Osteoblast (primary cell): ENCODE data around the gene PUS1. TPM values are rescaled to one million over a fixed set of nuclear protein-coding genes. Genes with fewer than 3 reads are reported as not detected.

Experiments used
- DNase-seq: peaks from one replicate; pipeline ENCODE4 v3.0.0; 2011; ENCODE audit warnings: low spot score, mixed read lengths; ENCODE audit not compliant: insufficient read length; ENCODE audit errors: missing footprints
- H2AFZ ChIP-seq: 2 replicates; pipeline ENCODE4 v1.6.0; 2011; ENCODE audit warnings: mild to moderate bottlenecking, low read length
- H3K27ac ChIP-seq: 2 replicates; pipeline ENCODE4 v1.5.1; 2011; ENCODE audit warnings: mild to moderate bottlenecking, low read depth, low read length, moderate library complexity
- H3K27me3 ChIP-seq: 2 replicates; pipeline ENCODE4 v1.6.0; 2012; ENCODE audit warnings: mild to moderate bottlenecking, control low read depth, inconsistent platforms, low read length, moderate library complexity; ENCODE audit not compliant: insufficient read depth
- H3K36me3 ChIP-seq: 2 replicates; pipeline ENCODE4 v1.5.1; 2011; ENCODE audit warnings: mild to moderate bottlenecking, low read length, control low read depth, moderate library complexity; ENCODE audit not compliant: insufficient read depth
- H3K4me1 ChIP-seq: 2 replicates; pipeline ENCODE4 v1.5.1; 2011; ENCODE audit warnings: mild to moderate bottlenecking, low read length, control low read depth, moderate library complexity; ENCODE audit not compliant: insufficient read depth
- H3K4me2 ChIP-seq: 2 replicates; pipeline ENCODE4 v1.6.0; 2011; ENCODE audit warnings: mild to moderate bottlenecking, low read length; ENCODE audit not compliant: insufficient read depth
- H3K4me3 ChIP-seq: fragments of 200-600 bp; sonication (generic); 3 replicates; pipeline ENCODE4 v1.5.1; 2012; ENCODE audit warnings: mild to moderate bottlenecking, low read length, inconsistent platforms; ENCODE audit not compliant: insufficient read depth
- H3K79me2 ChIP-seq: 2 replicates; pipeline ENCODE4 v1.6.0; 2012; ENCODE audit warnings: mild to moderate bottlenecking, low read length, control low read depth, inconsistent platforms; ENCODE audit not compliant: insufficient read depth
- H3K9me3 ChIP-seq: 2 replicates; pipeline ENCODE4 v1.5.1; 2011; ENCODE audit warnings: low read depth, low read length, control low read depth
- H4K20me1 ChIP-seq: 2 replicates; pipeline ENCODE4 v1.6.0; 2012; ENCODE audit warnings: mild to moderate bottlenecking, low read length, control low read depth; ENCODE audit not compliant: insufficient read depth
- total RNA-seq: library from RNA; depleted of rRNA; stranded (reverse); fragments of >200 nt; gene quantifications from 2 replicates; pipeline ENCODE4 v1.2.3, GENCODE V29; 2012
- TF ChIP-seq, protein P1 (sequence below): IDR thresholded peaks from 2 replicates; pipeline ENCODE4 v1.5.1; 2011; ENCODE audit warnings: mild to moderate bottlenecking, low read depth, low read length, moderate library complexity; ENCODE audit errors: extremely low read depth

Gene PUS1
- total RNA-seq, 1 donor = 7.6 TPM

DNA sequence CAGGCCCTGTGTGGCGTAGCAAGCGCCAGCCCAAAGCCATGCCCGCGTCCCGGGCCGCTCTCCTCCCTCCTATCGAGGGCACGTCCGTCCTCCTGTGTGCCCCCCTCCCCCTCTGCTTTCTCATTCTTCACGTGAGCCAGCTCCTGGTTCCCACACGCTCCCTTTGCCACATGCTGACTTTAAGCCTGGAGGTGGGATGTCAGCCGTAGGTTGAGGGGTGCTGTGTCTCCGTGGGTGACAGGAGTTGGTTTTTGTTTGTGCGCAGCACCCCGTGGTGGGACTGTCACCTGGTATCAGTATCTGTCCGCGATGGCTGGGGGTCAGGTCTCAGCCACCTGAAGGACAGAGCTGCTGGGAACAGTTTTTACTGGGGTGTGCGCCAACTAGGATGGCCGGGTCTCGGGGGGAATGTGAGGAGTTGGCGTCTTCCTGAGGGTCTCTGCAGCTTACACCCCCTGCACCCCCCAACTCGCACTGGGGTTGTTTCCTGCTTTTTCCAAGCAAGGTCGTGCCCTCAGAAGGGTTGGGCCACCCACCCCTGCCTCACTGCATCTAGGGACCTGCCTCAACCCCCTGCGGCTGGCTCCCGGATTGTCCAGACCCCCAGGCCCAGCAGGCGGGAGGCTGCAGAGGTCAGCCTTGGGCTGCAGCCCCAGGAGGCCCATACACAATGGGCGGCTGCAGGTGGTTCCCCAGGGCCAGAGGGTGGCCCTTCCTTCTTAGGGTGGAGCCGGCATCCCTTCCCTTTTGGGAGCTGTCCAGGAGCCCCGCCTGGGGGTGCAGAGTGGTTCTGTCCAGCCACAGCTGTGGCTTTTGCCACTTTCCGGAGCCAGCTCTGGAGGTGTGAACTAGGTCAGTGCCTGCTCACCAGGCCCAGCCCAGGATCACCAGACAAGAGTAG lies 27.4 kb upstream of the PUS1 start:
- no peak overlapping the region for H3K27ac ChIP-seq
- DNase-seq = peak; percentile 81
- H2AFZ ChIP-seq = no peak overlapping the region
- no peaks in the 10 kb centered on the region for H3K9me3 ChIP-seq
- TF ChIP-seq, protein P1, sequence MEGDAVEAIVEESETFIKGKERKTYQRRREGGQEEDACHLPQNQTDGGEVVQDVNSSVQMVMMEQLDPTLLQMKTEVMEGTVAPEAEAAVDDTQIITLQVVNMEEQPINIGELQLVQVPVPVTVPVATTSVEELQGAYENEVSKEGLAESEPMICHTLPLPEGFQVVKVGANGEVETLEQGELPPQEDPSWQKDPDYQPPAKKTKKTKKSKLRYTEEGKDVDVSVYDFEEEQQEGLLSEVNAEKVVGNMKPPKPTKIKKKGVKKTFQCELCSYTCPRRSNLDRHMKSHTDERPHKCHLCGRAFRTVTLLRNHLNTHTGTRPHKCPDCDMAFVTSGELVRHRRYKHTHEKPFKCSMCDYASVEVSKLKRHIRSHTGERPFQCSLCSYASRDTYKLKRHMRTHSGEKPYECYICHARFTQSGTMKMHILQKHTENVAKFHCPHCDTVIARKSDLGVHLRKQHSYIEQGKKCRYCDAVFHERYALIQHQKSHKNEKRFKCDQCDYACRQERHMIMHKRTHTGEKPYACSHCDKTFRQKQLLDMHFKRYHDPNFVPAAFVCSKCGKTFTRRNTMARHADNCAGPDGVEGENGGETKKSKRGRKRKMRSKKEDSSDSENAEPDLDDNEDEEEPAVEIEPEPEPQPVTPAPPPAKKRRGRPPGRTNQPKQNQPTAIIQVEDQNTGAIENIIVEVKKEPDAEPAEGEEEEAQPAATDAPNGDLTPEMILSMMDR = no peak
- peaks cover 54% of the 10 kb centered on the region for H4K20me1 ChIP-seq
- H3K4me2 ChIP-seq = no peak overlapping the region
- no peaks in the 10 kb centered on the region for H3K27me3 ChIP-seq
- H3K79me2 ChIP-seq = peaks cover 45% of the 10 kb centered on the region
- H3K4me3 ChIP-seq = no peak overlapping the region
- H3K4me1 ChIP-seq = peaks cover 2% of the 10 kb centered on the region
- H3K36me3 ChIP-seq = peaks cover 7% of the 10 kb centered on the region

DNA sequence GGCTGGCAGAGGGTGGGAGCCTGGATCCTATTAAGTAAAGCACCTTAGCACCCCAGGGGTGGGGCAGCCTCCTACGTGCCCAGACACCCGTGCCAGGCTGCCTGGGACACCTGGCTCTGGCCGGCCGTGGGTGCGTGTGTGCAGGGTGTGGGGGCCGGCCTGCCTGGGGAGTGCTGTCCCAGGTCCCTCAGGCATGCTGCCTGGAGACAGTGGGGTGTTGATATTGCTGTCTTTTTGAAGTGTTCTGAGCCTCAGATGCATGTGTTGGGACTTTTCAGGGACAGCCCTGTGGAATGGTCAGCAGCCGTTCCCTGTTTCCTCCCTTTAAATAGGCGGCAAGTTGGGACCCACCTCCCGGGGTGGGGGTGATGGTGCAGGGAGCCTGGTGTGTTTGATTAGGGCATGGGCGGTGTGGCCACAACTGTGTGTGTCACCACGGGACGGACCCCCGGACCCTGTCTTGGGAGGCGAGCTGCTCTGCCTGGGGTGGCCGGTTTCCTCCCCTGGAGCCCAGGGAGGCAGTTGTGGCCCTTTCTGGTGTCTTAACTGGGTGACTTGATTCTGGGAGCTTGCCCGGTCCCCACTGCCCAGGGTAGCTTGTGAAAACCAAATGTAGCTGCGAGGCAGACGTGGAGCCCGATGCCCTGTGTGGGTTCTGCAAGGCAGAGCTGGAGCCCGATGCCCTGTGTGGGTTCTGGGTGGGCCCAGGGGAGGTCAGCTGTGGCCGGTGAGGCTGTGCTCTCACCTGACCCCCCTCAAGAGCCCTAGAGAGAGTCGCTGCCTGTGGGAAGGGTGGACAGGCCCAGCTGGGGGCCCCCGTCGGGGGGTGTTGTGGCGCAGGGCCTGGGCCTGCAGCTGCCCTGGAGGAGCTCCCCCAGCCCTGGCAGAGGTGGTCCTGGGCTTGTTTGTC lies 26.5 kb upstream of the PUS1 start:
- H3K79me2 ChIP-seq = peaks cover 36% of the 10 kb centered on the region
- H4K20me1 ChIP-seq = peaks cover 49% of the 10 kb centered on the region

DNA sequence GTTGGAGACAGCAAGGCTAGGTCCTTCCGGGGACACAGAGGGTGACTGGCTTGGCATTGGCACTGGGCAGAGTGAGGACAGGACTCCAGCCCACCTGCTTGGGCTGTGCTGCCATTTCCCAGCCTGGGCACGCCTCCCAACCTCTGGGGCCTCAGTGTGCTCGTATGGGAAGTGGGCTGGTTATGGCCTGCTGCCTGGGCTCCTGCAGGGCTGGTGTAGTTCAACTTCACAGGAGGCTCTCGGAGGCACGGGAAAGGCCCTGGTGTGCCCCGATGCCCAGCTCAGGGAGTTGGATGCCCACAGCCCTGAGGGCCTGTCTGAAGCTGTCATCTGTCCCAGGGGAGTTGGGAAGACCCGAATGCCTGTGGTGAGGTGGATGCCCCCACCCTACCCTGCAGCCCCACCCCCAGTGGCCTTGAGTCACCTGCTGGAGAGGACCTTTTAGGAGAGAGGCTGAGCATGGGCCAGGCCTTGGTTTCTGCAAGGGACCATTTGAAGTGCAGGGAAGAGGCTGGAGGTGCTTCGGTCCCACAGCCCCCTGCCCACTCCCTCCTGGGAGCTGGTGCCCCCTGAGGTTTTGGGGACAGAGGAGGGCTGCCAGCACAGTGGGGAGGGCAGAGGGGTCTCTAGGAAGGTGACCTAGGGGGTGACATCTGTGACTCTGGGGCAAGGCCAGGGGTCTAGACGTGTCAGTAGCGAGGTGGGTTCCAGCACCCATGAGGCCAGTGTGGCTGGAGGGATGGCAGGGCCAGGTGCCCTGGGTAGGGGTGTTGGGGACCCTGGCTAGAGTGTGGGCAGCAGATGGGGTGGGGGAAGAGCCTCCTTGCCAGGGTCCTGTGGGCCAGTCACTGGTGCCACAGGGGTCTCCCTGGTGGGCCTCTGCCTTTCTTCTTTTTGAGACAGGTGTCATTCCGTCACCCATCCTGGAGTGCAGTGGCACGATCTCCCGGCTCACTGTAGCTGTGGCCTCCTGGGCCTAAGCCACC lies 25.5 kb upstream of the PUS1 start:
- TF ChIP-seq, protein P1 = no peak
- Histone ChIP-seq H3K4me3 (no peak overlapping the region), H4K20me1 (peaks cover 43% of the 10 kb centered on the region), H2AFZ (no peak overlapping the region), H3K79me2 (peaks cover 29% of the 10 kb centered on the region), H3K27me3 (no peaks in the 10 kb centered on the region), H3K4me2 (no peak overlapping the region), H3K4me1 (no peaks in the 10 kb centered on the region), H3K27ac (no peak overlapping the region), H3K9me3 (no peaks in the 10 kb centered on the region), H3K36me3 (peaks cover 3% of the 10 kb centered on the region)
- DNase-seq = peak; percentile 72

More for the DNA sequence above, 26.5 kb upstream of the PUS1 start:
- Histone ChIP-seq H3K4me3 (no peak overlapping the region), H3K27me3 (no peaks in the 10 kb centered on the region), H3K4me1 (no peaks in the 10 kb centered on the region), H3K9me3 (no peaks in the 10 kb centered on the region), H2AFZ (no peak overlapping the region), H3K4me2 (no peak overlapping the region), H3K27ac (no peak overlapping the region), H3K36me3 (peaks cover 3% of the 10 kb centered on the region)
- TF ChIP-seq, protein P1 = no peak
- DNase-seq = peak; percentile 88
